Trophoblast cell (in vitro differentiated cells and primary cell): ENCODE measurements around the gene CMTM1.
A peak's percentile ranks its signal among the peaks of the same experiment; 100 is the strongest.

ENCODE experiments used
- DNase-seq, 2 donors: peaks; one replicate each; pipeline ENCODE4 v3.0.0-alpha.2; 2016
- H2AFZ ChIP-seq: 2 replicates; pipeline ENCODE4 v1.6.1; 2013; ENCODE audit warnings: low read length, moderate library complexity, mild to moderate bottlenecking; ENCODE audit not compliant: insufficient read depth, poor library complexity
- H2AK5ac ChIP-seq: 2 replicates; pipeline ENCODE4 v1.6.1; 2013; ENCODE audit warnings: mild to moderate bottlenecking, low read length
- H2BK120ac ChIP-seq: 2 replicates; pipeline ENCODE4 v1.6.1; 2013; ENCODE audit warnings: low read length, mild to moderate bottlenecking, moderate library complexity; ENCODE audit not compliant: insufficient read depth, poor library complexity
- H2BK12ac ChIP-seq: 2 replicates; pipeline ENCODE4 v1.6.1; 2013; ENCODE audit warnings: mild to moderate bottlenecking, low read length, moderate library complexity
- H2BK5ac ChIP-seq: 2 replicates; pipeline ENCODE4 v1.6.1; 2013; ENCODE audit warnings: low read length, low read depth, moderate library complexity, mild to moderate bottlenecking; ENCODE audit not compliant: poor library complexity
- H3K14ac ChIP-seq: 2 replicates; pipeline ENCODE4 v1.6.1; 2013; ENCODE audit warnings: mild to moderate bottlenecking, low read length
- H3K18ac ChIP-seq: 2 replicates; pipeline ENCODE4 v1.6.1; 2013; ENCODE audit warnings: mild to moderate bottlenecking, low read length
- H3K23ac ChIP-seq: 2 replicates; pipeline ENCODE4 v1.6.1; 2013; ENCODE audit warnings: low read length
- H3K27ac ChIP-seq: 2 replicates; pipeline ENCODE4 v1.5.1; 2013; ENCODE audit warnings: low read depth, mild to moderate bottlenecking, inconsistent platforms, low read length, moderate library complexity
- H3K27me3 ChIP-seq: 2 replicates; pipeline ENCODE4 v1.6.1; 2013; ENCODE audit warnings: inconsistent platforms, mild to moderate bottlenecking, low read length, moderate library complexity; ENCODE audit not compliant: insufficient read depth
- H3K36me3 ChIP-seq, 2 experiments: 1 replicate in 1 of 2; 2 replicates in 1 of 2; pipeline ENCODE4 v1.6.1; 2013; ENCODE audit warnings: low read length in 2 of 2, mild to moderate bottlenecking in 2 of 2, moderate library complexity in 1 of 2; ENCODE audit not compliant: insufficient read depth in 2 of 2, control insufficient read depth in 1 of 2
- H3K4ac ChIP-seq: 2 replicates; pipeline ENCODE4 v1.6.1; 2013; ENCODE audit warnings: low read depth, mild to moderate bottlenecking, low read length, moderate library complexity
- H3K4me1 ChIP-seq, 2 experiments: 1 replicate in 1 of 2; 2 replicates in 1 of 2; pipeline ENCODE4 v1.6.1; 2013; ENCODE audit warnings: low read length in 2 of 2, mild to moderate bottlenecking in 2 of 2, moderate library complexity in 1 of 2; ENCODE audit not compliant: insufficient read depth in 2 of 2, control insufficient read depth in 1 of 2
- H3K4me2 ChIP-seq: 2 replicates; pipeline ENCODE4 v1.6.1; 2013; ENCODE audit warnings: inconsistent platforms, mild to moderate bottlenecking, low read length, moderate library complexity
- H3K4me3 ChIP-seq: 2 replicates; pipeline ENCODE4 v1.5.1; 2013; ENCODE audit warnings: mild to moderate bottlenecking, low read depth, low read length, inconsistent platforms
- H3K79me1 ChIP-seq: one replicate; pipeline ENCODE4 v1.6.1; 2013; ENCODE audit warnings: low read length
- H3K79me2 ChIP-seq: 2 replicates; pipeline ENCODE4 v1.6.1; 2013; ENCODE audit warnings: low read length, mild to moderate bottlenecking; ENCODE audit not compliant: control insufficient read depth, insufficient read depth, poor library complexity
- H3K9ac ChIP-seq: 2 replicates; pipeline ENCODE4 v1.6.1; 2013; ENCODE audit warnings: mild to moderate bottlenecking, low read length
- H3K9me3 ChIP-seq: 2 replicates; pipeline ENCODE4 v1.6.1; 2013; ENCODE audit warnings: low read depth, mild to moderate bottlenecking, control low read depth, inconsistent platforms, low read length; ENCODE audit not compliant: insufficient read depth
- H4K12ac ChIP-seq: 2 replicates; pipeline ENCODE4 v1.6.1; 2013; ENCODE audit warnings: low read depth, mild to moderate bottlenecking, low read length, moderate library complexity
- H4K8ac ChIP-seq: 2 replicates; pipeline ENCODE4 v1.6.1; 2013; ENCODE audit warnings: low read depth, mild to moderate bottlenecking, low read length, moderate library complexity
- H4K91ac ChIP-seq: one replicate; pipeline ENCODE4 v1.6.1; 2013; ENCODE audit warnings: low read depth, mild to moderate bottlenecking, low read length, moderate library complexity
- WGBS: extraction: QIAGEN DNeasy Blood & Tissue Kit; methylation state at CpG from one replicate; pipeline ENCODE4 v1.1.7; 2013; ENCODE audit warnings: missing lambda C conversion rate; ENCODE audit not compliant: insufficient read length, insufficient coverage; ENCODE audit errors: extremely low coverage; 5-methylcytosine and 5-hydroxymethylcytosine counted together

The CMTM1 gene

DNA sequence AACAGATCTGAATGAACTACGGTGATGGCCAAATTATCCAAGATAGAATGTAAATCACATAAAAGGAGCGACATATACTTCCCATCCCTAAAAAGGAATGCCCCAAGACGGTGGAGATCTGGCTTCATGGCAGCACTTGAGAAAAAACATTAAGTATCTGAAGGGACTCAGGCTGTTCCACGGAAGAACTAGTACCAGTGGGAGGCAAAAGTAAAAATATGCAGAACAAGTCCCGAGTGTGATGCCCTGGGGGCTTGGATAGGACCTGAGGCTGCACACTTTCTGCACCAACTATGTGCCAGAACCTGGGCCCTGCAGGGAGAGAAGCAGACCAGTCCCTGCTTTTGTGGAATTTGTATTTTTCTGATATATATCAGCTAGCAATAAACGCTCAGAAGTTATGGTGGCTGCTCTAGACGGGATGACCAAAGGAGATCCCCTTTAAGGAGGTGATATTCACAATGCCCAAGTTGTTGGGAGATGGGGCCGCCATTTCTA lies 14.4 kb upstream of the CMTM1 start:
- peak overlapping the region; percentile 91 for H4K12ac ChIP-seq
- no peak overlapping the region for H3K27ac ChIP-seq
- DNase-seq, result peak in 1 of 2 donors; percentile 24
- H2BK120ac ChIP-seq, result peak overlapping the region; percentile 29
- no peak overlapping the region for H2AK5ac ChIP-seq
- no peaks in the 10 kb centered on the region for H3K27me3 ChIP-seq
- H3K9me3 ChIP-seq, result peaks cover 3% of the 10 kb centered on the region
- peak overlapping the region; percentile 99 for H4K8ac ChIP-seq
- H3K4me3 ChIP-seq, result peak overlapping the region; percentile 69
- no peak overlapping the region for H2BK5ac ChIP-seq
- H3K4me1 ChIP-seq, result peaks cover 14 to 17% of the 10 kb centered on the region in 2 experiments
- H4K91ac ChIP-seq, result peak overlapping the region; percentile 63
- no peak overlapping the region for H3K9ac ChIP-seq
- no peaks in the 10 kb centered on the region for H3K36me3 ChIP-seq
- H3K79me1 ChIP-seq, result peaks cover 19% of the 10 kb centered on the region
- H3K14ac ChIP-seq, result peak overlapping the region; percentile 88
- no peak overlapping the region for H2BK12ac ChIP-seq
- peaks cover 14% of the 10 kb centered on the region for H3K79me2 ChIP-seq
- H3K4me2 ChIP-seq, result peak overlapping the region; percentile 87
- H3K18ac ChIP-seq, result peak overlapping the region; percentile 90
- H3K23ac ChIP-seq, result no peak overlapping the region
- no CpG with 5 or more reads among the region's 8 CpGs for WGBS
- peak overlapping the region; percentile 86 for H2AFZ ChIP-seq
- H3K4ac ChIP-seq, result peak overlapping the region; percentile 71

DNA sequence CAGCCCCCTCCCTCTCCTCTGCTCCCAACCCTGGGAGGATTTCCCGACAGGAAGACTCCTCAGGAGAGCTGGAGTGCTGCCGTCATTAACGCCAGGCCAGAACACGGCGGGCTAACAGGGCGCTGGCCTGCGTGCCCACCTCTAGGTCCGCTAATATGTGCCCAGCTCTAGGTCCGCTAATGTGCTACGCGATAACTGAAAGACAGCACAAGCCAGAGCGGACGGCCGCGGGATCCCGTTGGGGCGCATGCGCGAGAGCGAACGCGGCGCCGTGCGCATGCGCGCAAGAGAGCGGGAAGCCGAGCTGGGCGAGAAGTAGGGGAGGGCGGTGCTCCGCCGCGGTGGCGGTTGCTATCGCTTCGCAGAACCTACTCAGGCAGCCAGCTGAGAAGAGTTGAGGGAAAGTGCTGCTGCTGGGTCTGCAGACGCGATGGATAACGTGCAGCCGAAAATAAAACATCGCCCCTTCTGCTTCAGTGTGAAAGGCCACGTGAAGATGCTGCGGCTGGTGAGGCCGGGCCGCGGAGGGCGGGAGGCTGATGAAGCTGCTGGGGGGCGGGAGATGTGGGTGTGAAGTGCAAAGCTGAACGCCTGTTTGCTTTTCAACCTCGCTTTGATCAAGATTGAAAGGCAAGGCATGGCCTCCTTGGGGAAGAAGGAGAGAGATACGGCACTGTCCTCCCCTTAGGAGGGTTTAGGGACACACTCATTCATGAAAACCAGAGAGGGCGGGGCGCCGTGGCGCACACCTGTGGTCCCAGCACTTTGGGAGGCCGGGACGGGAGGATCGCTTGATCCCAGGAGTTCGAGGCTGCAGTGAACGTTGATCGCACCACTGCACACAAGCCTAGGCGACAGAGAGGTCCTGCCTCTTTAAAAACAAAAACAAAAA lies 13.7 kb upstream of the CMTM1 start, which contains the start of gene CKLF:
Gene CKLF, plus strand, starts transcription at position 291 of the 892 bp plus-strand sequence. Its CDS starts 140 bp downstream, at position 431.
- Histone ChIP-seq H2BK120ac (peak within 1 kb of the TSS; percentile 29), H2BK12ac (peak within 1 kb of the TSS; percentile 23), H3K4ac (peak within 1 kb of the TSS; percentile 71), H3K14ac (peak within 1 kb of the TSS; percentile 88), H3K36me3 (no peaks in the 10 kb centered on the region), H4K8ac (peak within 1 kb of the TSS; percentile 99), H3K18ac (peak within 1 kb of the TSS; percentile 90), H2BK5ac (peak within 1 kb of the TSS; percentile 37), H3K4me2 (peak within 1 kb of the TSS; percentile 87), H3K79me1 (peaks cover 19% of the 10 kb centered on the region), H3K23ac (no peak within 1 kb of the TSS), H3K27ac (peak within 1 kb of the TSS; percentile 23), H3K4me1 (peaks cover 14 to 17% of the 10 kb centered on the region in 2 experiments), H4K91ac (peak within 1 kb of the TSS; percentile 70), H4K12ac (peak within 1 kb of the TSS; percentile 91), H3K79me2 (peaks cover 14% of the 10 kb centered on the region), H2AK5ac (peak within 1 kb of the TSS; percentile 71), H3K4me3 (peak within 1 kb of the TSS; percentile 69), H2AFZ (peak within 1 kb of the TSS; percentile 86), H3K9ac (peak within 1 kb of the TSS; percentile 78), H3K9me3 (peaks cover 3% of the 10 kb centered on the region), H3K27me3 (no peaks in the 10 kb centered on the region)
- no CpG with 5 or more reads among the region's 63 CpGs for WGBS
- peak; percentile 92 to 98 for DNase-seq

DNA sequence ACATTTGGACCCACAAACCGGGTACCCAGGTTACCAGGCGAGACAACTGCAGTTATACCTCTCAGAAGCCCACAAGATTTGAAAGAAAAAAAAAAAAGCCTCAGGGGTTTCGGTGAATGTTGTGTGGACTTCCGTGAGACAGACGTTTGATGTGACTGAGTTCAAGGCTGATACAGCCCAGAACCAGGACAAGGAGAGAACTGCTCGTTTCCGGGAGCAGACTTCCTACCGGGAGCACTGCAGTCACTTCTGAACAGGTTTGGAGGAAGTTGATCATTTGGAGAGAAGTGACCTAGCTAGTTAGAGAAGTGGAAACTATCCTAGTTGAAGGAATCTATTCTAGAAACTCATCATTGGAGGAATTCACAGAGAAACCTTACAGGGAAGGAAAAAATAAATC lies 13.0 kb upstream of the CMTM1 start:
- H4K91ac ChIP-seq, result no peak overlapping the region
- no peak overlapping the region for H2BK12ac ChIP-seq
- H4K8ac ChIP-seq, result no peak overlapping the region
- no peak overlapping the region for H4K12ac ChIP-seq
- no peaks in the 10 kb centered on the region for H3K27me3 ChIP-seq
- no peak overlapping the region for H2AFZ ChIP-seq
- no CpG with 5 or more reads among the region's 8 CpGs for WGBS
- no peak overlapping the region for H2AK5ac ChIP-seq
- H3K4me1 ChIP-seq, result peaks cover 14 to 17% of the 10 kb centered on the region in 2 experiments
- H3K4me3 ChIP-seq, result no peak overlapping the region
- H3K36me3 ChIP-seq, result no peaks in the 10 kb centered on the region
- no peak overlapping the region for H3K27ac ChIP-seq
- H2BK5ac ChIP-seq, result no peak overlapping the region
- H3K18ac ChIP-seq, result no peak overlapping the region
- no peak overlapping the region for H3K14ac ChIP-seq
- H3K79me1 ChIP-seq, result peaks cover 19% of the 10 kb centered on the region
- H3K23ac ChIP-seq, result no peak overlapping the region
- DNase-seq, result peak in 1 of 2 donors; percentile 29
- peaks cover 14% of the 10 kb centered on the region for H3K79me2 ChIP-seq
- H2BK120ac ChIP-seq, result no peak overlapping the region
- peaks cover 2% of the 10 kb centered on the region for H3K9me3 ChIP-seq
- H3K9ac ChIP-seq, result no peak overlapping the region
- no peak overlapping the region for H3K4me2 ChIP-seq
- no peak overlapping the region for H3K4ac ChIP-seq

DNA sequence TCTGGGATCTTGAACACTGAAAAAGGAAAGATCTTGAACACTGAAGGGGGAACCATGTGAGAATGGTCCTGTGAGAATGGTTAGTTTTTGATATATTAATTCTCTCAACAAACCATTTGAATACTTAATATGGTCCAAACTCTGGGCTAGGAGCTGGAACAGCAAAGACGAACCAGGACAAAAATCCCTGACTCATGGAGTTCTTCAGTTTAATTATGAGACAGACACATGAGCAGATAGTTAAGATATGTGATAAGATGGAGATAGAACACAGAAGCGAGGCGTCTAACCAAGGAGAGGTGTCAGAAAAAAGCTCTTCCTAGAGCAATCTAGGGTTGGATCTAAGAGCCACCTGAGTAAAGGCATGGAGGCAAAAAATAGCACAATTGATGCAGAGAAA lies 12.2 kb upstream of the CMTM1 start:
- peaks cover 14 to 17% of the 10 kb centered on the region in 2 experiments for H3K4me1 ChIP-seq
- no peak overlapping the region for H3K23ac ChIP-seq
- peaks cover 19% of the 10 kb centered on the region for H3K79me1 ChIP-seq
- no peaks in the 10 kb centered on the region for H3K36me3 ChIP-seq
- no peak overlapping the region for H4K91ac ChIP-seq
- no peak overlapping the region for H3K4ac ChIP-seq
- no peak overlapping the region for H3K18ac ChIP-seq
- H2BK12ac ChIP-seq, result no peak overlapping the region
- no peak overlapping the region for H2AFZ ChIP-seq
- peak in 1 of 2 donors; percentile 19 for DNase-seq
- no peak overlapping the region for H3K9ac ChIP-seq
- no peaks in the 10 kb centered on the region for H3K9me3 ChIP-seq
- H4K8ac ChIP-seq, result no peak overlapping the region
- no peak overlapping the region for H3K4me2 ChIP-seq
- no peak overlapping the region for H3K27ac ChIP-seq
- no peak overlapping the region for H4K12ac ChIP-seq
- no peaks in the 10 kb centered on the region for H3K27me3 ChIP-seq
- no peak overlapping the region for H2BK120ac ChIP-seq
- H2AK5ac ChIP-seq, result no peak overlapping the region
- no peak overlapping the region for H3K4me3 ChIP-seq
- no peak overlapping the region for H3K14ac ChIP-seq
- no peak overlapping the region for H2BK5ac ChIP-seq
- peaks cover 14% of the 10 kb centered on the region for H3K79me2 ChIP-seq
- WGBS, result no CpG with 5 or more reads among the region's 3 CpGs
